Gastroesophageal sphincter (tissue), 3 donors: ENCODE results near the gene TPST1.

ENCODE experiments used
- POLR2AphosphoS5 ChIP-seq: sonication (generic); formaldehyde crosslinking; IDR thresholded peaks from one replicate; pipeline ENCODE4 v1.6.1; 2017; ENCODE audit warnings: antibody characterized with exemption
- TF ChIP-seq, protein P1 (sequence below), 4 experiments: fragments of 200-600 bp in 2 of 4; fragments of 450-650 bp in 2 of 4; sonication (generic) in 1 of 4; IDR thresholded peaks; one replicate each; pipeline ENCODE4 v1.5.1; 2017 to 2019; ENCODE audit warnings: antibody characterized with exemption in 4 of 4, mild to moderate bottlenecking in 2 of 4, moderate library complexity in 2 of 4

DNA sequence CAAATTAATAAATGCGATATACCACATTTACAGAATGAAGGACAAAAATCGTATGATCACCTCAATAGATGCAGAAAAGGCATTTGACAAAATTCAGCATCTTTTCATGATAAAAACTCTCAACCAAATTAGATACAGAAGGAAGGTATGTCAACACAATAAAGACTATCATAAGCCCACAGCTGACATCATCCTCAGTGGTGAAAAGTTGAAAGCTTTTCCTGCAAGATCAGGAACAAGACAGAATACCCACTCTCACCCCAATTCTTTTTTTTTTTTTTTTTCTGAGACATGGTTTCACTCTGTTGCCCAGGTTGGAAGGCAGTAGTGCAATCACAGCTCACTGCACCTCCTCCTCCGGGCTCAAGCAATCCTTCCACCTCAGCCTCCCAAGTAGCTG is 67.2 kb downstream of the TPST1 start:
- TF ChIP-seq, protein P1, sequence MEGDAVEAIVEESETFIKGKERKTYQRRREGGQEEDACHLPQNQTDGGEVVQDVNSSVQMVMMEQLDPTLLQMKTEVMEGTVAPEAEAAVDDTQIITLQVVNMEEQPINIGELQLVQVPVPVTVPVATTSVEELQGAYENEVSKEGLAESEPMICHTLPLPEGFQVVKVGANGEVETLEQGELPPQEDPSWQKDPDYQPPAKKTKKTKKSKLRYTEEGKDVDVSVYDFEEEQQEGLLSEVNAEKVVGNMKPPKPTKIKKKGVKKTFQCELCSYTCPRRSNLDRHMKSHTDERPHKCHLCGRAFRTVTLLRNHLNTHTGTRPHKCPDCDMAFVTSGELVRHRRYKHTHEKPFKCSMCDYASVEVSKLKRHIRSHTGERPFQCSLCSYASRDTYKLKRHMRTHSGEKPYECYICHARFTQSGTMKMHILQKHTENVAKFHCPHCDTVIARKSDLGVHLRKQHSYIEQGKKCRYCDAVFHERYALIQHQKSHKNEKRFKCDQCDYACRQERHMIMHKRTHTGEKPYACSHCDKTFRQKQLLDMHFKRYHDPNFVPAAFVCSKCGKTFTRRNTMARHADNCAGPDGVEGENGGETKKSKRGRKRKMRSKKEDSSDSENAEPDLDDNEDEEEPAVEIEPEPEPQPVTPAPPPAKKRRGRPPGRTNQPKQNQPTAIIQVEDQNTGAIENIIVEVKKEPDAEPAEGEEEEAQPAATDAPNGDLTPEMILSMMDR (IDR thresholded peaks at IDR 0.05) = no peak
- TF ChIP-seq POLR2AphosphoS5 = no peak
